ENCODE measurements around the gene HS3ST5. TPM values are rescaled to one million over a fixed set of nuclear protein-coding genes. Genes with fewer than 3 reads are reported as not detected.
"Not testable (repeated sequence)": the region's sequence is repeated elsewhere in the genome, so short reads cannot be mapped to it uniquely, and the experiment has no call there.

HS3ST5 gene
- polyA plus RNA-seq, 1 donor = 2.4 TPM

DNA sequence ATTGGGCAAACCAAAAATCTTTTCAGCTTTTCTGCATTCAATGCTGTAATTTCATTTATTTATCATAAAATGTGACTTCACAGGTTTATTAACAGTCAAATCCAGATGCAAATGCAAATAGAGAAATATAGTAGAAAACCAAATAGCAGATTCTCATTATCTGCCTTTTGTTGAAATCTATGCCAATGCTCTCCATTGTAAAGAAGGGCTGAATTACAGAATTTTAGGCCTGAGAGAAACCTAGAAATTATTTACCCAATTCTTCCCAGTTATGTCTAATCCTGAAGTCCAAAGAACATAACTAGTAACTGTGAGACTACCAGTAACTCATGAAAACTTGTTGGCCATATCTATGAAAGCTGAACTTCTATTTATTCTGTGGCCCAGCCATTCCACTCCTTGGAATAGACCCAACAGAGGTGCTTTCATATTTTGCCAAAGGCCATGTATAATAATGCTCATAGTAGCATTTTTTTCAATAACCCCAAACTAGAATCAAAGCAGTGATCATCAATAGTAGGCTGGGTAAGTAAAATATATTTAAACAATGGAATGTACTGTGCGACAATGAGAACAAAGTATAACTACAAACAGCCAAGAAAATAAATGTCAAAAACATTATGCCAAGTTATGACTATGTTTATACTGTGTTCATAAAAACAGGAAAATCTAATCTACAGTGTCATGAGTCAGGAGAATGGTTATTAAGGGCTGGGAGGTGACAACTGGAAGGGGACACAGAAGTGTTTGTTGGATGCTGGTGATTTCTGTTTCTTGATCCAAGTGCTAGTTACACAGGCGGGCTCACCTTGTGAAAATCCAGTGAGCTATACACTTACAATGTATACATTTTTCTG, 183.8 kb downstream of the HS3ST5 start:
- Histone ChIP-seq H3K36me3 (ENCODE audit: control insufficient read depth, insufficient read depth, low read length) (no peaks in the 10 kb centered on the region), H3K27ac (ENCODE audit: low read length) (no peak overlapping the region), H3K4me1 (ENCODE audit: control insufficient read depth, insufficient read depth, low read length) (no peaks in the 10 kb centered on the region), H3K9me3 (ENCODE audit: control insufficient read depth, low read depth, low read length) (no peaks in the 10 kb centered on the region), H3K27me3 (ENCODE audit: control insufficient read depth, insufficient read depth, low read length) (no peaks in the 10 kb centered on the region), H3K4me3 (ENCODE audit: low read length) (no peak overlapping the region)
- DNase-seq = no peak
- 93% methylated on average over 2 of the region's 2 CpGs for WGBS (ENCODE audit: insufficient coverage, low lambda C conversion rate)

DNA sequence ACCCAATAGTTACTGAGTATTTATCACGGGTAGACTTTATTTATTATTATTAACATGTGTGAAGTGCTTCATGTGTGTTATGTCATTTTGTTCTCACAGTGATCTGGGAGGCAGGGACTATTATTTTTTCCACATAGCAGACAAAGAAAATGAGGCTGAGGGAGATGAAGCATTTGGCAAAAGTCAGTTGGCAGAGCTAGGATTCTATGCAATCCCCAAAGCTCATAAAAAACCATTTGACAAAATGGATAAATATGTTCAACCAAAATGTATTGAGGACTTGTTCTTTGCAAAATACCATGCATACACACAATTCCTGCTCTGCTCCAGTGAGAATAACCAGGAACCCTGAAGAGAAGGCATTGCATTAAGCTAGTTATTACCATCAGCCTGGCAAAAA, 184.4 kb downstream of the HS3ST5 start:
- H3K27ac ChIP-seq (ENCODE audit: low read length) = no peak overlapping the region
- no peak overlapping the region for H3K4me3 ChIP-seq (ENCODE audit: low read length)
- no peaks in the 10 kb centered on the region for H3K36me3 ChIP-seq (ENCODE audit: control insufficient read depth, insufficient read depth, low read length)
- H3K4me1 ChIP-seq (ENCODE audit: control insufficient read depth, insufficient read depth, low read length) = no peaks in the 10 kb centered on the region
- H3K27me3 ChIP-seq (ENCODE audit: control insufficient read depth, insufficient read depth, low read length) = no peaks in the 10 kb centered on the region
- H3K9me3 ChIP-seq (ENCODE audit: control insufficient read depth, low read depth, low read length) = no peaks in the 10 kb centered on the region
- DNase-seq = no peak
- WGBS (ENCODE audit: insufficient coverage, low lambda C conversion rate) = 80% methylated on average over 1 of the region's 1 CpG

DNA sequence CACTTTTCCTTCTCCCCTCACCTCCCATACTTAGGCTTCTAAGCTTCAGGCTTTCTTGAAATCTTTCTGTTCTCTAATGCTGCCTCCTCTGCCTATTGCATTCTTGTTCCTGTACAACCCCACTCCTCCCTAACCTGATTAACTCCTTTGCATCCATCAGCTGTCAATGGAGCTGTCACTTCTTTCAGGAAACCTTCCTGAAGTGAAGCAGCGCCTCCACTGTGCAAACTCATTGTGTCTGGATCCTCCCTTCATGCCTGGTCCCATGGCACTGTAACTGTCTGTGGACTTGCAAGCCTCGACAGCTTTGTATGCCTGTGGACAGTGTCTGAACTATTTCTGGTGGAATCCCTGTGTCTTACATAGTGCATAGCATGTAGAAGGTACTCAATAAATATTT, 185.0 kb downstream of the HS3ST5 start:
- H3K4me1 ChIP-seq (ENCODE audit: control insufficient read depth, insufficient read depth, low read length) = no peaks in the 10 kb centered on the region
- no peaks in the 10 kb centered on the region for H3K36me3 ChIP-seq (ENCODE audit: control insufficient read depth, insufficient read depth, low read length)
- DNase-seq = no peak
- no peak overlapping the region for H3K27ac ChIP-seq (ENCODE audit: low read length)
- no peaks in the 10 kb centered on the region for H3K9me3 ChIP-seq (ENCODE audit: control insufficient read depth, low read depth, low read length)
- H3K4me3 ChIP-seq (ENCODE audit: low read length) = no peak overlapping the region
- no peaks in the 10 kb centered on the region for H3K27me3 ChIP-seq (ENCODE audit: control insufficient read depth, insufficient read depth, low read length)
- WGBS (ENCODE audit: insufficient coverage, low lambda C conversion rate) = no CpG with 5 or more reads among the region's 2 CpGs

- no peak overlapping the region for H3K4me3 ChIP-seq (ENCODE audit: low read length)
- no peak for DNase-seq
- no peaks in the 10 kb centered on the region for H3K36me3 ChIP-seq (ENCODE audit: control insufficient read depth, insufficient read depth, low read length)
- H3K4me1 ChIP-seq (ENCODE audit: control insufficient read depth, insufficient read depth, low read length) = no peaks in the 10 kb centered on the region
- no peaks in the 10 kb centered on the region for H3K27me3 ChIP-seq (ENCODE audit: control insufficient read depth, insufficient read depth, low read length)
- H3K9me3 ChIP-seq (ENCODE audit: control insufficient read depth, low read depth, low read length) = no peaks in the 10 kb centered on the region
- no peak overlapping the region for H3K27ac ChIP-seq (ENCODE audit: low read length)
- 73% methylated on average over 2 of the region's 3 CpGs for WGBS (ENCODE audit: insufficient coverage, low lambda C conversion rate)
Observed at GRCh38 chr6:114155763-114156162, 187.1 kb downstream of the HS3ST5 start.

GRCh38 chr6:114154812-114155211, 188.0 kb downstream of the HS3ST5 start:
- no peak for DNase-seq
- Histone ChIP-seq H3K27me3 (ENCODE audit: control insufficient read depth, insufficient read depth, low read length) (no peaks in the 10 kb centered on the region), H3K9me3 (ENCODE audit: control insufficient read depth, low read depth, low read length) (no peaks in the 10 kb centered on the region), H3K4me1 (ENCODE audit: control insufficient read depth, insufficient read depth, low read length) (no peaks in the 10 kb centered on the region), H3K36me3 (ENCODE audit: control insufficient read depth, insufficient read depth, low read length) (no peaks in the 10 kb centered on the region), H3K27ac (ENCODE audit: low read length) (no peak overlapping the region), H3K4me3 (ENCODE audit: low read length) (no peak overlapping the region)
- 90% methylated on average over 2 of the region's 4 CpGs for whole genome bisulfite sequencing (ENCODE audit: insufficient coverage, low lambda C conversion rate)

DNA sequence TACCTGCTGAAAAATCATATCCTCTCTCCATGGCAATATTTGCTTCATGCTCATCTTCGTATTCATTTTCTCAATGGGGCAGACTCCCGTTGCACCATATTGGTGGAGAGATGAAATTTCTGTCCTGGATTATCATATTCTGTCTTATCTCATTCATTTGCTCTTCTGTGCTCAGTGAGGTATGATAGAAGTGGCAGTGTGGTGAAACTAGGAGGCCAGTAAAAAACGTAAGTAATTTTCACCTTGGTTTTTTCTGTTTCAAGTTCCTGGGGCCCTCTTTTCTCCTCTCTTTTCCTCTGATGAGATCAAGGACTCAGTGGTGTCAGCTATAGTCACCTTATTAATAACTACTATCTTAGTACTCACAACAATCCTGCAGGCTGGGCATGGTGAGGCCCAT, 189.4 kb downstream of the HS3ST5 start:
- Histone ChIP-seq H3K4me3 (ENCODE audit: low read length) (no peak overlapping the region), H3K36me3 (ENCODE audit: control insufficient read depth, insufficient read depth, low read length) (no peaks in the 10 kb centered on the region), H3K9me3 (ENCODE audit: control insufficient read depth, low read depth, low read length) (no peaks in the 10 kb centered on the region), H3K4me1 (ENCODE audit: control insufficient read depth, insufficient read depth, low read length) (no peaks in the 10 kb centered on the region), H3K27ac (ENCODE audit: low read length) (no peak overlapping the region), H3K27me3 (ENCODE audit: control insufficient read depth, insufficient read depth, low read length) (no peaks in the 10 kb centered on the region)
- 100% methylated on average over 1 of the region's 3 CpGs for WGBS (ENCODE audit: insufficient coverage, low lambda C conversion rate)
- DNase-seq = no peak

DNA sequence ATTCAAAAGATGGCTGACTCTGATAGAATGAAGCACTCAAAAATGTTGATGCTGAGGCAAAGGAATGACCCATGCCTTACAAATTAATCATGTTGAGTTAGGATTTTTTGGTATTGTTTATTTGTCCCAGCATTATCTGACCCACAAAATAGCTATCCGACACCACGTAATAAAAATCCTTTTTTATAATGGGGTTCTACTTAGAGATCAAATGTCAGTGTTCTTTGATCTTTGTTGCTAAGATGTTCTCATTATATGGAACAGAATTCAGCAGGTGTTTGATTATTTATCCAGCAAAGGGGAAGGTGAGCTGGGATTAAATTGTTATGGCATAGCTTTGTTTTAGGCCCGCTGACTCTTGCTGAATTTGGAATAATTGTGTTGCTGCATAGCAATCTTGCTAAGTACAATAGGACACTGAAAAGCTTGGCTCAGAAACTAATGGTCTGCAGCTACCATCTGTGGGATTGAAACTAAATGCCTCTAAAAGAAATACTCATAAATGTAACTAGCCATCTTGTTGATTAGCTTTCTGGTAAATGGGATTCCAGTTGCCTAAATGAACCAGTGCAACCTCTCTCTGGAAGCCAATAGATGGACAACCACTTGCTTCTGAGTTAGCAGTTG, 191.6 kb downstream of the HS3ST5 start:
- no peak for DNase-seq
- WGBS (ENCODE audit: insufficient coverage, low lambda C conversion rate) = no CpG with 5 or more reads among the region's 3 CpGs
- Histone ChIP-seq H3K9me3 (ENCODE audit: control insufficient read depth, low read depth, low read length) (no peaks in the 10 kb centered on the region), H3K27ac (ENCODE audit: low read length) (no peak overlapping the region), H3K4me1 (ENCODE audit: control insufficient read depth, insufficient read depth, low read length) (no peaks in the 10 kb centered on the region), H3K4me3 (ENCODE audit: low read length) (no peak overlapping the region), H3K36me3 (ENCODE audit: control insufficient read depth, insufficient read depth, low read length) (no peaks in the 10 kb centered on the region), H3K27me3 (ENCODE audit: control insufficient read depth, insufficient read depth, low read length) (no peaks in the 10 kb centered on the region)

DNA sequence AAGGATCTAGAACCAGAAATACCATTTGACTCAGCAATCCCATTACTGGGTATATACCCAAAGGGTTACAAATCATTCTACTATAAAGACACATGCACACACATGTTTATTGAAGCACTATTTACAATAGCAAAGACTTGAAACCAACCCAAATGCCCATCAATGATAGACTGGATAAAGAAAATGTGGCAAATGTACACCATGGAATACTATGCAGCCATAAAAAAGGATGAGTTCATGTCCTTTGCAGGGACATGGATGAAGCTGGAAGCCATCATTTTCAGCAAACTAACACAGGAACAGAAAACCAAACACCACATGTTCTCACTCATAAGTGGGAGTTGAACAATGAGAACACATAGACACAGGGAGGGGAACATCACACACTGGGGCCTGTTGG, 193.6 kb downstream of the HS3ST5 start:
- H3K4me3 ChIP-seq (ENCODE audit: low read length); DNase-seq: not testable (repeated sequence)

DNA sequence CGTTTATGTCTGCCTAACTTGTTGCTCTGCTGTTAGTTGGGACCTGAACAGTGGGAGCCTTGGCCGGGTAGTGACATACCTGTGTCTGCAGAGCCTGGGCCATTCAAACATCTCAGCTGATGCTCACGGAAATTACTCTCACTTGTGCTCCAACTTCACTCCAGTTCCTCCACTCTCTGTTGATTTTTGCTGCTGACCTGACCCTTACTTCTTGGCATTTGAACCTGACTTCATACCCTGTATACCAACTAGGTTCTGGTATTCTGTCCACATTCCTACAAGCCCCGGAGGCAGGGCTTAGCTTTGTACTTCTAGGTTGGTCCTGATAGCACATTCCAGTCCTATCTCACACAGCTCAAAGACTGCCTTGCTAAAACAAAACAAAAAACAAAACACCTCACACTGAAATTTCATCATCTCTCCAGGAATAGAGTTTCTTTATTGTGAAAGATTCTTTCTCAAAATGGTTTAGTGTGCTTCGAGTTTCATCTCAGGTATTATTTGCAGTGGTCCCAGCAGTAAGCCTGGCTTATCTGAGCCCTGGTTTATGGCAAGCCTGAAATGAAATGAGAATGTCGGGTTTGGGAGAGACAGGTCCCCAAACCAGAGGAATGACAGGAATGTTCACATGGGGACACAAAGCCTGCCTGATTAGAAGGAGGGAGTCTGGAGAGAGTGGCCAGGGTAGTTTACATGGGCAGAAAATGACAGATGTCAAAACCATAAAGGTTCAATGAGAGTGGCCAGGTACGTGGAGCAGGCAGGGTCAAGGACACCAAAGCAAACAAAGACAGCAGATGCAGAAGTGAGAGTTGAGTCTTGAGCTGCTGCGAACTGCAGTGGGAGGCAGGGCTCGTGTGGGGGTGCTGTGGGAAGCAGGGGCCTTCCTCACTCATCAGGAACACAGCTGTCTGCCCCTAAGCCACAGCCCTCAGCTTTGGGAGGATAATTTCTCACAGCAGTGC, 197.7 kb downstream of the HS3ST5 start:
- 50% methylated on average over 1 of the region's 9 CpGs for WGBS (ENCODE audit: insufficient coverage, low lambda C conversion rate)
- Histone ChIP-seq H3K36me3 (ENCODE audit: control insufficient read depth, insufficient read depth, low read length) (no peaks in the 10 kb centered on the region), H3K9me3 (ENCODE audit: control insufficient read depth, low read depth, low read length) (no peaks in the 10 kb centered on the region), H3K4me3 (ENCODE audit: low read length) (no peak overlapping the region), H3K4me1 (ENCODE audit: control insufficient read depth, insufficient read depth, low read length) (no peaks in the 10 kb centered on the region), H3K27me3 (ENCODE audit: control insufficient read depth, insufficient read depth, low read length) (no peaks in the 10 kb centered on the region), H3K27ac (ENCODE audit: low read length) (no peak overlapping the region)
- DNase-seq = no peak

More for the DNA sequence above, 193.6 kb downstream of the HS3ST5 start:
- not testable (repeated sequence) for H3K4me1 ChIP-seq (ENCODE audit: control insufficient read depth, insufficient read depth, low read length); H3K36me3 ChIP-seq (ENCODE audit: control insufficient read depth, insufficient read depth, low read length); H3K27ac ChIP-seq (ENCODE audit: low read length); H3K27me3 ChIP-seq (ENCODE audit: control insufficient read depth, insufficient read depth, low read length); H3K9me3 ChIP-seq (ENCODE audit: control insufficient read depth, low read depth, low read length)

DNA sequence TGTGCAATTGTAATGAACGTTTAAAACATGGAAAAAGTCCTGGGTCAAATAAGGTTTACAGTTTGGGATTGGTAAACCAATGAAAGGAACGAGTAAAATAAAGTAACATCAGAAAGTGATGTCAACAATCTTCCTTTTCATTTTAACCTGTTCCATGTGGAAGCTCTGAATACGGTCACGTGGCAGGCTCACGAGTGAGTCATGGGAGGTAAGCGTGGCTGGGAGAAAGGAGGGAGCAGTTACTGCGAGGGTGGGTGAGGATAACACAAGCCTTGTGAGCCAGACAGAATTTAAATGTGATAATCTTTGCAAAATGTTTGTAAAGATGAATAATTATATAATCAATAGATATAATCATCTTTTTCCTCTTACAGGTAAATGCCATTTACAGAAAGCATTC, 200.6 kb downstream of the HS3ST5 start:
- no peak for DNase-seq
- WGBS (ENCODE audit: insufficient coverage, low lambda C conversion rate) = 86% methylated on average over 2 of the region's 7 CpGs
- Histone ChIP-seq H3K27ac (ENCODE audit: low read length) (no peak overlapping the region), H3K4me3 (ENCODE audit: low read length) (no peak overlapping the region), H3K9me3 (ENCODE audit: control insufficient read depth, low read depth, low read length) (no peaks in the 10 kb centered on the region), H3K27me3 (ENCODE audit: control insufficient read depth, insufficient read depth, low read length) (no peaks in the 10 kb centered on the region), H3K4me1 (ENCODE audit: control insufficient read depth, insufficient read depth, low read length) (no peaks in the 10 kb centered on the region), H3K36me3 (ENCODE audit: control insufficient read depth, insufficient read depth, low read length) (no peaks in the 10 kb centered on the region)

Data from large intestine (tissue), 3 donors.